Large intestine (tissue), 3 donors: Measurements from ENCODE around the gene ACSM4. TPM values are rescaled to one million over a fixed set of nuclear protein-coding genes. Genes with fewer than 3 reads are reported as not detected.

ENCODE experiments used
- DNase-seq, 2 donors: peaks; one replicate each; pipeline versions ENCODE4 v3.0.0 to v3.0.0-alpha.2; 2013
- H3K27ac ChIP-seq: one replicate; pipeline ENCODE4 v1.5.1; 2013; ENCODE audit warnings: low read length
- H3K27me3 ChIP-seq: 2 replicates; pipeline ENCODE4 v1.6.1; 2013; ENCODE audit warnings: low read length; ENCODE audit not compliant: control insufficient read depth, insufficient read depth
- H3K36me3 ChIP-seq: 2 replicates; pipeline ENCODE4 v1.6.1; 2013; ENCODE audit warnings: low read length; ENCODE audit not compliant: control insufficient read depth, insufficient read depth
- H3K4me1 ChIP-seq: one replicate; pipeline ENCODE4 v1.6.1; 2013; ENCODE audit warnings: low read length; ENCODE audit not compliant: control insufficient read depth, insufficient read depth
- H3K4me3 ChIP-seq: one replicate; pipeline ENCODE4 v1.5.1; 2013; ENCODE audit warnings: low read length
- H3K9me3 ChIP-seq: one replicate; pipeline ENCODE4 v1.6.1; 2013; ENCODE audit warnings: mild to moderate bottlenecking, low read depth, low read length, moderate library complexity; ENCODE audit not compliant: control insufficient read depth
- WGBS: methylation state at CpG from one replicate; pipeline ENCODE4 v1.1.5; 2013; ENCODE audit warnings: low lambda C conversion rate; ENCODE audit not compliant: insufficient coverage; 5-methylcytosine and 5-hydroxymethylcytosine counted together
- polyA plus RNA-seq: library from polyadenylated mRNA; unstranded; fragments of 120-200 nt; gene quantifications from one replicate; pipeline ENCODE4 v1.2.1, GENCODE V29; 2013

Gene ACSM4
- polyA plus RNA-seq, 1 donor = 0.04 TPM

GRCh38 chr12:7362734-7363133 lies 58.9 kb downstream of the ACSM4 start:
- H3K4me3 ChIP-seq = no peak overlapping the region
- 86% methylated on average over 3 of the region's 3 CpGs for WGBS
- DNase-seq = no peak
- H3K4me1 ChIP-seq = no peaks in the 10 kb centered on the region
- H3K9me3 ChIP-seq = no peaks in the 10 kb centered on the region
- H3K27me3 ChIP-seq = no peaks in the 10 kb centered on the region
- no peak overlapping the region for H3K27ac ChIP-seq
- H3K36me3 ChIP-seq = no peaks in the 10 kb centered on the region

GRCh38 chr12:7369274-7369729 lies 65.4 kb downstream of the ACSM4 start:
- 91% methylated on average over 4 of the region's 10 CpGs for WGBS
- H3K9me3 ChIP-seq = no peaks in the 10 kb centered on the region
- H3K27ac ChIP-seq = no peak overlapping the region
- H3K4me3 ChIP-seq = no peak overlapping the region
- no peaks in the 10 kb centered on the region for H3K4me1 ChIP-seq
- no peak for DNase-seq
- no peaks in the 10 kb centered on the region for H3K36me3 ChIP-seq
- peaks cover 4% of the 10 kb centered on the region for H3K27me3 ChIP-seq

GRCh38 chr12:7373226-7373625 lies 69.4 kb downstream of the ACSM4 start:
- H3K4me3 ChIP-seq = no peak overlapping the region
- no peak for DNase-seq
- WGBS = no CpG with 5 or more reads among the region's 6 CpGs
- H3K9me3 ChIP-seq = no peaks in the 10 kb centered on the region
- H3K4me1 ChIP-seq = no peaks in the 10 kb centered on the region
- peaks cover 4% of the 10 kb centered on the region for H3K27me3 ChIP-seq
- H3K27ac ChIP-seq = no peak overlapping the region
- H3K36me3 ChIP-seq = no peaks in the 10 kb centered on the region

- no peaks in the 10 kb centered on the region for H3K9me3 ChIP-seq
- H3K36me3 ChIP-seq = no peaks in the 10 kb centered on the region
- DNase-seq = no peak
- H3K27ac ChIP-seq = no peak overlapping the region
- no peaks in the 10 kb centered on the region for H3K4me1 ChIP-seq
- H3K27me3 ChIP-seq = peaks cover 4% of the 10 kb centered on the region
- no peak overlapping the region for H3K4me3 ChIP-seq
- 33% methylated on average over 1 of the region's 17 CpGs for WGBS
Measured at GRCh38 chr12:7374423-7375144, 70.7 kb downstream of the ACSM4 start.

GRCh38 chr12:7375145-7375543 lies 71.3 kb downstream of the ACSM4 start:
- no peak for DNase-seq
- no CpG with 5 or more reads among the region's 3 CpGs for WGBS

GRCh38 chr12:7376196-7376595 lies 72.3 kb downstream of the ACSM4 start:
- peaks cover 4% of the 10 kb centered on the region for H3K27me3 ChIP-seq
- no peaks in the 10 kb centered on the region for H3K36me3 ChIP-seq
- no peak overlapping the region for H3K27ac ChIP-seq
- H3K4me1 ChIP-seq = no peaks in the 10 kb centered on the region
- no CpG with 5 or more reads among the region's 1 CpG for WGBS
- no peaks in the 10 kb centered on the region for H3K9me3 ChIP-seq
- no peak for DNase-seq
- no peak overlapping the region for H3K4me3 ChIP-seq

More at GRCh38 chr12:7375145-7375543, 71.3 kb downstream of the ACSM4 start:
- no peaks in the 10 kb centered on the region for H3K9me3 ChIP-seq
- no peaks in the 10 kb centered on the region for H3K4me1 ChIP-seq
- H3K27me3 ChIP-seq = peaks cover 4% of the 10 kb centered on the region
- no peak overlapping the region for H3K27ac ChIP-seq
- no peak overlapping the region for H3K4me3 ChIP-seq
- H3K36me3 ChIP-seq = no peaks in the 10 kb centered on the region

Other genes starting within 250 kb of the ACSM4 start
- gene C1S, start 243.4 kb upstream of the ACSM4 start, polyA plus RNA-seq = 80.5 TPM
- gene C1R, start 211.6 kb upstream of the ACSM4 start, polyA plus RNA-seq = 56.5 TPM
- gene C1RL, start 194.9 kb upstream of the ACSM4 start, polyA plus RNA-seq = 76.8 TPM
- 25.7 TPM for gene RBP5, start 175.2 kb upstream of the ACSM4 start, polyA plus RNA-seq
- gene CLSTN3, start 173.7 kb upstream of the ACSM4 start, polyA plus RNA-seq = 71.7 TPM
- 38.7 TPM for gene PEX5, start 114.4 kb upstream of the ACSM4 start, polyA plus RNA-seq
- gene CD163L1, start 140.1 kb downstream of the ACSM4 start, polyA plus RNA-seq = 18.2 TPM
- gene CD163, start 199.7 kb downstream of the ACSM4 start, polyA plus RNA-seq = 10.4 TPM